Measurements from ENCODE around the gene ASXL2. TPM values are rescaled to one million over a fixed set of nuclear protein-coding genes. Genes with fewer than 3 reads are reported as not detected.
"Not testable (repeated sequence)": the region's sequence is repeated elsewhere in the genome, so short reads cannot be mapped to it uniquely, and the experiment has no call there.

ASXL2 gene
- polyA plus RNA-seq, 3 donors: 3.6 to 13.4 (median 7.1) TPM

- no peak overlapping the region for H3K4me3 Mint-ChIP-seq
- H3K27ac Mint-ChIP-seq: no peak overlapping the region
- 100% methylated on average over 3 of the region's 5 CpGs for WGBS (ENCODE audit: insufficient coverage)
- intact Hi-C loops (cut with micrococcal nuclease): no loop called here
- no peaks in the 10 kb centered on the region for H3K9me3 Mint-ChIP-seq
- DNase-seq: no peak
- H3K27me3 Mint-ChIP-seq (ENCODE audit: low read depth in 3 of 3): peaks cover 7 to 12% (median 11%) of the 10 kb centered on the region in 3 donors
- Histone ChIP-seq H3K36me3 (replicated peaks in 1 of 2; ENCODE audit: control insufficient read depth in 1 of 2, insufficient read depth in 2 of 2, low read length in 2 of 2) (no peaks in the 10 kb centered on the region), H3K4me1 (ENCODE audit: control insufficient read depth in 1 of 2, insufficient read depth in 2 of 2, low read length in 2 of 2) (peaks cover 6 to 7% of the 10 kb centered on the region in 2 donors), H4K20me1 (ENCODE audit: insufficient read depth, low read length) (no peaks in the 10 kb centered on the region), H3K4me2 (replicated peaks; ENCODE audit: extremely low read depth, low read length, poor library complexity, severe bottlenecking) (no peak overlapping the region), H3K27me3 (ENCODE audit: control insufficient read depth in 2 of 2, insufficient read depth in 2 of 2, low read length in 2 of 2) (no peaks in the 10 kb centered on the region), H2AFZ (ENCODE audit: insufficient read depth, low read depth, low read length, poor library complexity, severe bottlenecking) (no peak overlapping the region), H3K4me3 (replicated peaks in 1 of 3; ENCODE audit: low read depth in 2 of 3, low read length in 3 of 3) (no peak overlapping the region), H3K9me3 (replicated peaks in 1 of 2; ENCODE audit: control insufficient read depth in 1 of 2, insufficient read depth in 1 of 2, low read length in 2 of 2) (no peaks in the 10 kb centered on the region), H3K9ac (ENCODE audit: insufficient read depth, low read length, poor library complexity, severe bottlenecking) (no peak overlapping the region), H3K27ac (ENCODE audit: low read depth in 1 of 2, low read length in 2 of 2) (no peak overlapping the region), H3K79me2 (ENCODE audit: insufficient read depth, low read length) (no peaks in the 10 kb centered on the region)
- H3K4me1 Mint-ChIP-seq: peaks cover 9% of the 10 kb centered on the region
- TF ChIP-seq, protein P1, sequence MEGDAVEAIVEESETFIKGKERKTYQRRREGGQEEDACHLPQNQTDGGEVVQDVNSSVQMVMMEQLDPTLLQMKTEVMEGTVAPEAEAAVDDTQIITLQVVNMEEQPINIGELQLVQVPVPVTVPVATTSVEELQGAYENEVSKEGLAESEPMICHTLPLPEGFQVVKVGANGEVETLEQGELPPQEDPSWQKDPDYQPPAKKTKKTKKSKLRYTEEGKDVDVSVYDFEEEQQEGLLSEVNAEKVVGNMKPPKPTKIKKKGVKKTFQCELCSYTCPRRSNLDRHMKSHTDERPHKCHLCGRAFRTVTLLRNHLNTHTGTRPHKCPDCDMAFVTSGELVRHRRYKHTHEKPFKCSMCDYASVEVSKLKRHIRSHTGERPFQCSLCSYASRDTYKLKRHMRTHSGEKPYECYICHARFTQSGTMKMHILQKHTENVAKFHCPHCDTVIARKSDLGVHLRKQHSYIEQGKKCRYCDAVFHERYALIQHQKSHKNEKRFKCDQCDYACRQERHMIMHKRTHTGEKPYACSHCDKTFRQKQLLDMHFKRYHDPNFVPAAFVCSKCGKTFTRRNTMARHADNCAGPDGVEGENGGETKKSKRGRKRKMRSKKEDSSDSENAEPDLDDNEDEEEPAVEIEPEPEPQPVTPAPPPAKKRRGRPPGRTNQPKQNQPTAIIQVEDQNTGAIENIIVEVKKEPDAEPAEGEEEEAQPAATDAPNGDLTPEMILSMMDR (IDR thresholded peaks at IDR 0.05): no peak
- no peaks in the 10 kb centered on the region for H3K36me3 Mint-ChIP-seq
Measured at GRCh38 chr2:25920336-25920735, 42.0 kb upstream of the ASXL2 start.

- WGBS (ENCODE audit: insufficient coverage): 96% methylated on average over 3 of the region's 3 CpGs
- Histone ChIP-seq H3K4me1 (ENCODE audit: control insufficient read depth in 1 of 2, insufficient read depth in 2 of 2, low read length in 2 of 2) (peaks cover 6 to 7% of the 10 kb centered on the region in 2 donors), H3K36me3 (replicated peaks in 1 of 2; ENCODE audit: control insufficient read depth in 1 of 2, insufficient read depth in 2 of 2, low read length in 2 of 2) (no peaks in the 10 kb centered on the region), H3K27ac (ENCODE audit: low read depth in 1 of 2, low read length in 2 of 2) (no peak overlapping the region), H4K20me1 (ENCODE audit: insufficient read depth, low read length) (no peaks in the 10 kb centered on the region), H3K27me3 (ENCODE audit: control insufficient read depth in 2 of 2, insufficient read depth in 2 of 2, low read length in 2 of 2) (no peaks in the 10 kb centered on the region), H3K79me2 (ENCODE audit: insufficient read depth, low read length) (no peaks in the 10 kb centered on the region), H3K4me3 (replicated peaks in 1 of 3; ENCODE audit: low read depth in 2 of 3, low read length in 3 of 3) (no peak overlapping the region), H3K9ac (ENCODE audit: insufficient read depth, low read length, poor library complexity, severe bottlenecking) (no peak overlapping the region), H3K9me3 (replicated peaks in 1 of 2; ENCODE audit: control insufficient read depth in 1 of 2, insufficient read depth in 1 of 2, low read length in 2 of 2) (no peaks in the 10 kb centered on the region), H3K4me2 (replicated peaks; ENCODE audit: extremely low read depth, low read length, poor library complexity, severe bottlenecking) (no peak overlapping the region), H2AFZ (ENCODE audit: insufficient read depth, low read depth, low read length, poor library complexity, severe bottlenecking) (no peak overlapping the region)
- Mint-ChIP-seq H3K36me3 (no peaks in the 10 kb centered on the region), H3K9me3 (peaks cover 0 to 2% (median 0%) of the 10 kb centered on the region in 7 donors), H3K4me3 (no peak overlapping the region), H3K27ac (no peak overlapping the region), H3K27me3 (ENCODE audit: low read depth in 3 of 3) (peaks cover 7 to 12% (median 8%) of the 10 kb centered on the region in 3 donors), H3K4me1 (peaks cover 9% of the 10 kb centered on the region)
- DNase-seq: no peak
- intact Hi-C loops (cut with micrococcal nuclease): no loop called here
- TF ChIP-seq, protein P1 (IDR thresholded peaks at IDR 0.05): no peak
Measured at GRCh38 chr2:25917832-25918231, 39.5 kb upstream of the ASXL2 start.

DNA sequence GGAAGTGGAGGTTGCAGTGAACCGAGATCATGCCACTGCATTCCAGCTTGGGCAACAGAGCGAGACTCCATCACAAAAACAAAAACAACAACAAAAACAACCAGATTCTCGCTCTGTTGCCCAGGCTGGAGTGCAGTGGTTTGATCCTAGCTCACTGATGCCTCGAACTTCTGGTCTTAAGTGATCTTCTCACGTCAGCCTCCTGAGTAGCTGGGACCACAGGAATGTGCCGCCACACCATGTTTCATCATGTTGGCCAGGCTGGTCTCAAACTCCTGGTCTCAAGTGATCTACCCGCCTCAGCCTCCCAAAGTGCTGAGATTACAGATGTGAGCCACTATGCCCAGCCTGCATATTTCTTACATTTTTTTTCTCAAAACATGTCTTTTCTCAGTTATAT, 39.1 kb upstream of the ASXL2 start:
- 69% methylated on average over 5 of the region's 7 CpGs for WGBS (ENCODE audit: insufficient coverage)
- H3K4me1 ChIP-seq (ENCODE audit: control insufficient read depth in 1 of 2, insufficient read depth in 2 of 2, low read length in 2 of 2); H3K4me3 ChIP-seq (replicated peaks in 1 of 3; ENCODE audit: low read depth in 2 of 3, low read length in 3 of 3); H4K20me1 ChIP-seq (ENCODE audit: insufficient read depth, low read length); intact Hi-C loops (cut with micrococcal nuclease); DNase-seq; H3K27ac Mint-ChIP-seq; H3K27ac ChIP-seq (ENCODE audit: low read depth in 1 of 2, low read length in 2 of 2); H3K4me2 ChIP-seq (replicated peaks; ENCODE audit: extremely low read depth, low read length, poor library complexity, severe bottlenecking); H3K9me3 ChIP-seq (replicated peaks in 1 of 2; ENCODE audit: control insufficient read depth in 1 of 2, insufficient read depth in 1 of 2, low read length in 2 of 2); H3K4me3 Mint-ChIP-seq; H3K4me1 Mint-ChIP-seq; H3K36me3 Mint-ChIP-seq; H3K9me3 Mint-ChIP-seq; H3K9ac ChIP-seq (ENCODE audit: insufficient read depth, low read length, poor library complexity, severe bottlenecking); H2AFZ ChIP-seq (ENCODE audit: insufficient read depth, low read depth, low read length, poor library complexity, severe bottlenecking); H3K79me2 ChIP-seq (ENCODE audit: insufficient read depth, low read length); H3K27me3 ChIP-seq (ENCODE audit: control insufficient read depth in 2 of 2, insufficient read depth in 2 of 2, low read length in 2 of 2); H3K36me3 ChIP-seq (replicated peaks in 1 of 2; ENCODE audit: control insufficient read depth in 1 of 2, insufficient read depth in 2 of 2, low read length in 2 of 2): not testable (repeated sequence)
- peaks cover 8 to 12% (median 8%) of the 10 kb centered on the region in 3 donors for H3K27me3 Mint-ChIP-seq (ENCODE audit: low read depth in 3 of 3)
